K562 (cell line): ENCODE data around the gene PRCC. TPM values are rescaled to one million over a fixed set of nuclear protein-coding genes. Genes with fewer than 3 reads are reported as not detected.

Source experiments
- ATF1 ChIP-seq, 2 experiments: fragments of 450-650 bp in 1 of 2; IDR thresholded peaks; 2 replicates each; pipeline ENCODE4 v1.6.1; 2016; ENCODE audit warnings: missing compliant biosample characterization in 1 of 2, missing genetic modification characterization in 1 of 2
- BDP1 ChIP-seq: IDR thresholded peaks from 3 replicates; pipeline ENCODE4 v1.6.1; 2011; ENCODE audit not compliant: insufficient read length, insufficient read depth
- MEIS2 ChIP-seq: fragments of 450-650 bp; IDR thresholded peaks from 2 replicates; pipeline ENCODE4 v1.6.1; 2014; ENCODE audit warnings: mild to moderate bottlenecking; ENCODE audit not compliant: partially characterized antibody
- MYC ChIP-seq, 2 experiments: fragments of 250-450 bp in 1 of 2; sonication (Bioruptor Pico) in 1 of 2; IDR thresholded peaks; 2 replicates each; pipeline versions ENCODE4 v1.5.1 to v1.6.1; 2012 to 2021; ENCODE audit warnings: low read depth in 2 of 2, borderline replicate concordance in 1 of 2, improper control_type of control experiment in 1 of 2, low read length in 1 of 2, mild to moderate bottlenecking in 1 of 2, moderate library complexity in 1 of 2
- RBBP5 ChIP-seq: fragments of 200-600 bp; sonication (generic); IDR thresholded peaks from 2 replicates; pipeline ENCODE4 v1.6.1; 2012; ENCODE audit warnings: borderline replicate concordance, mild to moderate bottlenecking, low read length, control low read depth, inconsistent platforms; ENCODE audit not compliant: insufficient read depth, poor library complexity, severe bottlenecking
- SNIP1 ChIP-seq: fragments of 450-650 bp; IDR thresholded peaks from 2 replicates; pipeline ENCODE4 v1.7.1; 2017; ENCODE audit warnings: low read depth, mild to moderate bottlenecking
- STAT5A ChIP-seq: IDR thresholded peaks from 2 replicates; pipeline ENCODE4 v1.6.1; 2012; ENCODE audit warnings: low read length, inconsistent platforms, borderline replicate concordance
- TAL1 ChIP-seq: fragments of 450-650 bp; IDR thresholded peaks from 2 replicates; pipeline ENCODE4 v1.6.1; 2016; ENCODE audit warnings: mild to moderate bottlenecking
- ZC3H8 ChIP-seq: fragments of 450-650 bp; IDR thresholded peaks from 2 replicates; pipeline ENCODE4 v1.6.1; 2017
- polyA plus RNA-seq, 8 experiments: library from polyadenylated mRNA; depleted of rRNA in 4 of 8; stranded (reverse) in 5 of 8; unstranded in 3 of 8; fragments of >200 nt; fragmentation: Nextera tagmentation in 2 of 8; fragmentation: Illumina TruSeq in 1 of 8; extraction: Ambion mirVana in 2 of 8; extraction: Trizol in 1 of 8; gene quantifications; 2 replicates each; pipeline versions ENCODE4 v1.2.1 to v1.2.3, GENCODE V29; 2011 to 2014; ENCODE audit warnings: inconsistent platforms in 1 of 8, missing spikeins in 1 of 8
- total RNA-seq, 7 experiments: library from RNA; depleted of rRNA in 6 of 7; stranded (reverse); fragments of >200 nt in 6 of 7; fragmentation: Illumina TruSeq in 2 of 7; extraction: Trizol in 2 of 7; gene quantifications; 2 replicates each; pipeline versions ENCODE4 v1.2.1 to v1.2.3, GENCODE V29; 2011 to 2021; ENCODE audit warnings: low replicate concordance in 1 of 7
- TF ChIP-seq, protein P1 (sequence below): sonication (generic); formaldehyde crosslinking; IDR thresholded peaks from 2 replicates; pipeline ENCODE4 v1.8.0; 2022; ENCODE audit warnings: mild to moderate bottlenecking, missing genetic modification reagents
- TF ChIP-seq, protein P2 (sequence below): fragments of 450-650 bp; IDR thresholded peaks from 2 replicates; pipeline ENCODE4 v1.6.1; 2018; ENCODE audit warnings: mild to moderate bottlenecking, low read depth; ENCODE audit not compliant: partially characterized antibody
- TF ChIP-seq, protein P3 (sequence below), 2 experiments: fragments of 450-650 bp; IDR thresholded peaks; 2 replicates each; pipeline ENCODE4 v1.6.1; 2016
- TF ChIP-seq, protein P4 (sequence below), 2 experiments: fragments of 450-650 bp in 1 of 2; sonication (generic) in 1 of 2; formaldehyde crosslinking in 1 of 2; IDR thresholded peaks in 1 of 2; conservative IDR thresholded peaks in 1 of 2; 2 replicates each; pipeline versions ENCODE4 v1.6.1 to v1.8.1; 2016 to 2023; ENCODE audit warnings: mild to moderate bottlenecking in 2 of 2, moderate library complexity in 2 of 2, inconsistent platforms in 1 of 2, missing genetic modification reagents in 1 of 2
- TF ChIP-seq, protein P5 (sequence below): fragments of 250-450 bp; sonication (Bioruptor Pico); IDR thresholded peaks from 2 replicates; pipeline ENCODE4 v1.5.0; 2020; ENCODE audit warnings: mild to moderate bottlenecking, borderline replicate concordance
- TF ChIP-seq, protein P6 (sequence below): sonication (generic); formaldehyde crosslinking; IDR thresholded peaks from 2 replicates; pipeline ENCODE4 v1.8.1; 2023; ENCODE audit warnings: mild to moderate bottlenecking, missing genetic modification reagents, moderate library complexity

The PRCC gene
- total and polyA plus RNA-seq, 9 of the 15 experiments (the other 6 are each of a cell fraction or from before 2014, with no cell fraction given), result 23.9 to 201 (median 41.1) TPM

DNA sequence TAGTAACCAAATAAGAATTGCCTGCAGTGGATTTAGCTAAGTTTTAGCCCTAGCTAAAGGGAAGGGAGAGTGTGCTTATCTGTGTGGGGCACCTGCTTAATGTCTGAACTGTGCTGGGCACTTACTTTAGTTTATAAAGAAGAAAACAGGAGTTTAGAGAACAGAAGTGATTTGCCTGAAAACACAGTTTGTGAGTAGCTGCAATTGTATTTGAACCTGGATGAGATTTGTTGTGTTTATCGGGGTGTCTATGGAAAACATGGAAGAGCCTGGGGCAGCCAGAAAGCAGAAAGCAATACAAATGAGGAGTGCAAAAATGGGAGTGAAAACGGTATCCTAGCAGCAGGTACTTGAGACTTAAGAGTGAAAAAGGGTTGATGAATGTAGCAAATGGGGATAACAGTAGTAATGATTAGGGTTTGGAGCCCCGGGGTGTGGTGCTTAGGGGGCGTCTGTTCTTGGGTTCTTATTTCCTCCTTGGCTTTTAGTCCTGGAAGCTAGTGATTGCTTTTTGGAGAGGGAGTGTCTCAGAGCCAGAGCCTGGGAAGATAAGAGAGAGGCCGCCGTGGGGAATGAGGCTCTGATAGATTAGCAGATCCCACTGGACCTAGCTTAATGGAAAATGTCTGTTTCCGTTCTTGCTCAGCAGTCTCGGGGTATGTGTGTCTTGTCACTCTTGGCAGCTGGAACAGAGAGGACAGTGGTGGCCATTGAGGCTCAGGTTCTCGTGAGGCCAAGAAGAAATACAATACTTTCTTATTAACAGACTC, 5.6 kb downstream of the PRCC start (continued):
- no peak for TF ChIP-seq BDP1
- peak; percentile 42 for TF ChIP-seq MEIS2
- TF ChIP-seq ZC3H8, result no peak
- TF ChIP-seq, protein P1, sequence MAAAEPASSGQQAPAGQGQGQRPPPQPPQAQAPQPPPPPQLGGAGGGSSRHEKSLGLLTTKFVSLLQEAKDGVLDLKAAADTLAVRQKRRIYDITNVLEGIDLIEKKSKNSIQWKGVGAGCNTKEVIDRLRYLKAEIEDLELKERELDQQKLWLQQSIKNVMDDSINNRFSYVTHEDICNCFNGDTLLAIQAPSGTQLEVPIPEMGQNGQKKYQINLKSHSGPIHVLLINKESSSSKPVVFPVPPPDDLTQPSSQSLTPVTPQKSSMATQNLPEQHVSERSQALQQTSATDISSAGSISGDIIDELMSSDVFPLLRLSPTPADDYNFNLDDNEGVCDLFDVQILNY, result no peak
- TF ChIP-seq MYC (IDR thresholded peaks at IDR 0.05; ENCODE audit: low read depth, low read length), result no peak
- TF ChIP-seq MYC (CRISPR knock-in tag; IDR thresholded peaks at IDR 0.05; ENCODE audit: borderline replicate concordance, low read depth), result no peak
- TF ChIP-seq STAT5A, result peak; percentile 41; the same call in 1 of the 2 replicates
- TF ChIP-seq RBBP5, result peak; percentile 42
- TF ChIP-seq, protein P2, sequence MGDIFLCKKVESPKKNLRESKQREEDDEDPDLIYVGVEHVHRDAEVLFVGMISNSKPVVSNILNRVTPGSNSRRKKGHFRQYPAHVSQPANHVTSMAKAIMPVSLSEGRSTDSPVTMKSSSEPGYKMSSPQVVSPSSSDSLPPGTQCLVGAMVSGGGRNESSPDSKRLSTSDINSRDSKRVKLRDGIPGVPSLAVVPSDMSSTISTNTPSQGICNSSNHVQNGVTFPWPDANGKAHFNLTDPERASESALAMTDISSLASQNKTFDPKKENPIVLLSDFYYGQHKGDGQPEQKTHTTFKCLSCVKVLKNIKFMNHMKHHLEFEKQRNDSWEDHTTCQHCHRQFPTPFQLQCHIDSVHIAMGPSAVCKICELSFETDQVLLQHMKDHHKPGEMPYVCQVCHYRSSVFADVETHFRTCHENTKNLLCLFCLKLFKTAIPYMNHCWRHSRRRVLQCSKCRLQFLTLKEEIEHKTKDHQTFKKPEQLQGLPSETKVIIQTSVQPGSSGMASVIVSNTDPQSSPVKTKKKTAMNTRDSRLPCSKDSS, result no peak
- TF ChIP-seq, protein P3, sequence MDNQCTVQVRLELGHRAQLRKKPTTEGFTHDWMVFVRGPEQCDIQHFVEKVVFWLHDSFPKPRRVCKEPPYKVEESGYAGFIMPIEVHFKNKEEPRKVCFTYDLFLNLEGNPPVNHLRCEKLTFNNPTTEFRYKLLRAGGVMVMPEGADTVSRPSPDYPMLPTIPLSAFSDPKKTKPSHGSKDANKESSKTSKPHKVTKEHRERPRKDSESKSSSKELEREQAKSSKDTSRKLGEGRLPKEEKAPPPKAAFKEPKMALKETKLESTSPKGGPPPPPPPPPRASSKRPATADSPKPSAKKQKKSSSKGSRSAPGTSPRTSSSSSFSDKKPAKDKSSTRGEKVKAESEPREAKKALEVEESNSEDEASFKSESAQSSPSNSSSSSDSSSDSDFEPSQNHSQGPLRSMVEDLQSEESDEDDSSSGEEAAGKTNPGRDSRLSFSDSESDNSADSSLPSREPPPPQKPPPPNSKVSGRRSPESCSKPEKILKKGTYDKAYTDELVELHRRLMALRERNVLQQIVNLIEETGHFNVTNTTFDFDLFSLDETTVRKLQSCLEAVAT (IDR thresholded peaks at IDR 0.05), result no peak
- TF ChIP-seq, protein P4, sequence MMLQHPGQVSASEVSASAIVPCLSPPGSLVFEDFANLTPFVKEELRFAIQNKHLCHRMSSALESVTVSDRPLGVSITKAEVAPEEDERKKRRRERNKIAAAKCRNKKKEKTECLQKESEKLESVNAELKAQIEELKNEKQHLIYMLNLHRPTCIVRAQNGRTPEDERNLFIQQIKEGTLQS (IDR thresholded peaks at IDR 0.05), result no peak
- TF ChIP-seq, protein P4 (CRISPR knock-in tag; conservative IDR thresholded peaks at IDR 0.05), result 0 out of 2 replicates have a peak, but pooled peaks have one; percentile 26
- TF ChIP-seq, protein P5, sequence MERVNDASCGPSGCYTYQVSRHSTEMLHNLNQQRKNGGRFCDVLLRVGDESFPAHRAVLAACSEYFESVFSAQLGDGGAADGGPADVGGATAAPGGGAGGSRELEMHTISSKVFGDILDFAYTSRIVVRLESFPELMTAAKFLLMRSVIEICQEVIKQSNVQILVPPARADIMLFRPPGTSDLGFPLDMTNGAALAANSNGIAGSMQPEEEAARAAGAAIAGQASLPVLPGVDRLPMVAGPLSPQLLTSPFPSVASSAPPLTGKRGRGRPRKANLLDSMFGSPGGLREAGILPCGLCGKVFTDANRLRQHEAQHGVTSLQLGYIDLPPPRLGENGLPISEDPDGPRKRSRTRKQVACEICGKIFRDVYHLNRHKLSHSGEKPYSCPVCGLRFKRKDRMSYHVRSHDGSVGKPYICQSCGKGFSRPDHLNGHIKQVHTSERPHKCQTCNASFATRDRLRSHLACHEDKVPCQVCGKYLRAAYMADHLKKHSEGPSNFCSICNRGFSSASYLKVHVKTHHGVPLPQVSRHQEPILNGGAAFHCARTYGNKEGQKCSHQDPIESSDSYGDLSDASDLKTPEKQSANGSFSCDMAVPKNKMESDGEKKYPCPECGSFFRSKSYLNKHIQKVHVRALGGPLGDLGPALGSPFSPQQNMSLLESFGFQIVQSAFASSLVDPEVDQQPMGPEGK (CRISPR knock-in tag), result no peak
- TF ChIP-seq, protein P6, sequence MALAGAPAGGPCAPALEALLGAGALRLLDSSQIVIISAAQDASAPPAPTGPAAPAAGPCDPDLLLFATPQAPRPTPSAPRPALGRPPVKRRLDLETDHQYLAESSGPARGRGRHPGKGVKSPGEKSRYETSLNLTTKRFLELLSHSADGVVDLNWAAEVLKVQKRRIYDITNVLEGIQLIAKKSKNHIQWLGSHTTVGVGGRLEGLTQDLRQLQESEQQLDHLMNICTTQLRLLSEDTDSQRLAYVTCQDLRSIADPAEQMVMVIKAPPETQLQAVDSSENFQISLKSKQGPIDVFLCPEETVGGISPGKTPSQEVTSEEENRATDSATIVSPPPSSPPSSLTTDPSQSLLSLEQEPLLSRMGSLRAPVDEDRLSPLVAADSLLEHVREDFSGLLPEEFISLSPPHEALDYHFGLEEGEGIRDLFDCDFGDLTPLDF (CRISPR knock-in tag), result peak; percentile 48; the same call in 1 of the 2 replicates
- no peak for TF ChIP-seq SNIP1
- peak; percentile 58 for TF ChIP-seq TAL1
- no peak for TF ChIP-seq ATF1 (CRISPR knock-in tag; IDR thresholded peaks at IDR 0.05)
- no peak for TF ChIP-seq ATF1 (tag; IDR thresholded peaks at IDR 0.05)
